Neural cell (in vitro differentiated cells): ENCODE results near the gene RNF144B. TPM values are rescaled to one million over a fixed set of nuclear protein-coding genes. Genes with fewer than 3 reads are reported as not detected.
"Not testable (repeated sequence)": the region's sequence is repeated elsewhere in the genome, so short reads cannot be mapped to it uniquely, and the experiment has no call there.

Source experiments
- H2AFZ ChIP-seq: fragments of 200-600, 300-800 bp; sonication (generic), shearing (Covaris generic); 2 replicates; pipeline ENCODE4 v1.6.0; 2014; ENCODE audit warnings: low read depth, mild to moderate bottlenecking, antibody characterized with exemption, low read length, moderate library complexity
- H3F3A ChIP-seq: fragments of 200-600 bp; shearing (Covaris generic); 2 replicates; pipeline ENCODE4 v1.6.1; 2016; ENCODE audit warnings: mild to moderate bottlenecking, moderate library complexity, mixed read lengths, antibody characterized with exemption, low read length; ENCODE audit not compliant: insufficient read depth, poor library complexity, severe bottlenecking
- H3K27ac ChIP-seq: fragments of 200-600, 300-800 bp; sonication (generic), shearing (Covaris generic); 2 replicates; pipeline ENCODE4 v1.5.1; 2014; ENCODE audit warnings: mild to moderate bottlenecking, low read length, moderate library complexity
- H3K27me3 ChIP-seq: fragments of 300-800, 200-600 bp; sonication (generic), shearing (Covaris generic); 2 replicates; pipeline ENCODE4 v1.6.0; 2014; ENCODE audit warnings: mild to moderate bottlenecking, low read depth, low read length, moderate library complexity; ENCODE audit not compliant: insufficient read depth
- H3K36me3 ChIP-seq: fragments of 300-800, 200-600 bp; sonication (generic), shearing (Covaris generic); 2 replicates; pipeline ENCODE4 v1.5.1; 2014; ENCODE audit warnings: mild to moderate bottlenecking, antibody characterized with exemption, low read length, moderate library complexity; ENCODE audit not compliant: insufficient read depth
- H3K4me2 ChIP-seq: fragments of 300-800, 200-600 bp; sonication (generic), shearing (Covaris generic); 2 replicates; pipeline ENCODE4 v1.6.0; 2014; ENCODE audit warnings: mild to moderate bottlenecking, low read length
- H3K4me3 ChIP-seq: fragments of 300-800, 200-600 bp; sonication (generic), shearing (Covaris generic); 2 replicates; pipeline ENCODE4 v1.5.1; 2014; ENCODE audit warnings: mild to moderate bottlenecking, low read length, moderate library complexity
- H3K79me2 ChIP-seq: fragments of 200-600 bp; shearing (Covaris generic); replicated peaks from 2 replicates; pipeline ENCODE4 v1.6.0; 2014; ENCODE audit warnings: mild to moderate bottlenecking, low read length, moderate library complexity; ENCODE audit not compliant: insufficient read depth
- H3K9ac ChIP-seq: fragments of 300-800, 200-600 bp; sonication (generic), shearing (Covaris generic); 2 replicates; pipeline ENCODE4 v1.6.1; 2016; ENCODE audit warnings: mild to moderate bottlenecking, low read length, mixed read lengths
- H3K9me2 ChIP-seq: fragments of 200-600 bp; shearing (Covaris generic); 2 replicates; pipeline ENCODE4 v1.6.1; 2016; ENCODE audit warnings: mild to moderate bottlenecking, low read length, mixed read lengths; ENCODE audit not compliant: insufficient read depth
- H3K9me3 ChIP-seq: fragments of 200-600, 300-800 bp; sonication (generic), shearing (Covaris generic); 2 replicates; pipeline ENCODE4 v1.6.1; 2016; ENCODE audit warnings: mild to moderate bottlenecking, mixed run types, low read length, moderate library complexity, mixed read lengths
- H4K20me1 ChIP-seq: fragments of 200-600 bp; shearing (Covaris generic); 2 replicates; pipeline ENCODE4 v1.6.1; 2016; ENCODE audit warnings: mild to moderate bottlenecking, mixed run types; ENCODE audit not compliant: insufficient read depth
- CTCF ChIP-seq: fragments of 450-650 bp; IDR thresholded peaks from 2 replicates; pipeline ENCODE4 v1.5.1; 2014; ENCODE audit warnings: antibody characterized with exemption, mild to moderate bottlenecking, moderate library complexity; ENCODE audit not compliant: poor library complexity, severe bottlenecking
- EP300 ChIP-seq: fragments of 450-650 bp; conservative IDR thresholded peaks from 2 replicates; pipeline ENCODE4 v1.6.1; 2014; ENCODE audit warnings: antibody characterized with exemption, mild to moderate bottlenecking, moderate library complexity; ENCODE audit not compliant: poor library complexity, severe bottlenecking
- EZH2 ChIP-seq: fragments of 200-600, 300-800 bp; shearing (Covaris generic), sonication (generic); IDR thresholded peaks from 2 replicates; pipeline ENCODE4 v1.6.1; 2014; ENCODE audit warnings: antibody characterized with exemption, low read length, borderline replicate concordance, mild to moderate bottlenecking; ENCODE audit not compliant: insufficient read depth, poor library complexity, severe bottlenecking
- MXI1 ChIP-seq: fragments of 450-650 bp; conservative IDR thresholded peaks from 2 replicates; pipeline ENCODE4 v1.6.1; 2014; ENCODE audit warnings: antibody characterized with exemption, mild to moderate bottlenecking; ENCODE audit not compliant: poor library complexity, severe bottlenecking
- POLR2AphosphoS5 ChIP-seq: IDR thresholded peaks from 2 replicates; pipeline ENCODE4 v1.6.1; 2012
- RAD21 ChIP-seq: fragments of 450-650 bp; conservative IDR thresholded peaks from 2 replicates; pipeline ENCODE4 v1.6.1; 2014; ENCODE audit warnings: antibody characterized with exemption, mild to moderate bottlenecking, moderate library complexity
- REST ChIP-seq: IDR thresholded peaks from 2 replicates; pipeline ENCODE4 v1.6.1; 2012; ENCODE audit warnings: borderline replicate concordance
- SMC3 ChIP-seq: fragments of 450-650 bp; conservative IDR thresholded peaks from 2 replicates; pipeline ENCODE4 v1.6.1; 2014; ENCODE audit warnings: antibody characterized with exemption, mild to moderate bottlenecking, moderate library complexity; ENCODE audit not compliant: poor library complexity
- TAF1 ChIP-seq: IDR thresholded peaks from 2 replicates; pipeline ENCODE4 v1.6.1; 2012; ENCODE audit warnings: low read depth
- polyA plus RNA-seq: library from polyadenylated mRNA; depleted of rRNA; stranded (reverse); fragments of >200 nt; gene quantifications from 2 replicates; pipeline ENCODE4 v1.2.3, GENCODE V29; 2014

The RNF144B gene
- polyA plus RNA-seq, 1 donor from 2014 or later, result 0.15 TPM

- H3K36me3 ChIP-seq, result no peaks in the 10 kb centered on the region
- no peak overlapping the region for H3K4me2 ChIP-seq
- H4K20me1 ChIP-seq, result no peaks in the 10 kb centered on the region
- no peak overlapping the region for H3K27ac ChIP-seq
- H2AFZ ChIP-seq, result no peak overlapping the region
- no peaks in the 10 kb centered on the region for H3K27me3 ChIP-seq
- no peaks in the 10 kb centered on the region for H3K79me2 ChIP-seq
- H3K9me2 ChIP-seq, result no peaks in the 10 kb centered on the region
- no peaks in the 10 kb centered on the region for H3F3A ChIP-seq
- no peaks in the 10 kb centered on the region for H3K9me3 ChIP-seq
- TF ChIP-seq POLR2AphosphoS5 (no peak), CTCF (no peak), MXI1 (no peak), TAF1 (no peak), REST (no peak), EP300 (no peak), EZH2 (no peak), SMC3 (no peak), RAD21 (no peak)
- H3K4me3 ChIP-seq, result no peak overlapping the region
- no peak overlapping the region for H3K9ac ChIP-seq
Observed at GRCh38 chr6:18406955-18407749, 20.0 kb downstream of the RNF144B start.

DNA sequence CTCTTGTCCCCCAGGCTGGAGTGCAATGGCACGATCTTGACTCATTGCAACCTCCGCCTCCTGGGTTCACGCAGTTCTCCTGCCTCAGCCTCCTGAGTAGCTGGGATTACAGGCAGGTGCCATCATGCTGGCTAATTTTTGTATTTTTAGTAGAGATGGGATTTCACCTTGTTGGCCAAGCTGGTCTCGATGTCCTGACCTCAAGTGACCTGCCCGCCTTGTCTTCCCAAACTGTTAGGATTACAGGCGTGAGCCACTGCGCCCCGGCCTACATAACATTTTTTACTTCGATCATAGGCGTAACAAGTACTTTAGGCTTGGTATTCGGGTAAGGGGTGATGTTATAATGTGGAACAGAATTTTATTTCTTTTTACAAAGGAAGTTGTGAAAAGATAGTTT, 22.5 kb downstream of the RNF144B start:
- H3K27ac ChIP-seq, H3K9ac ChIP-seq: not testable (repeated sequence)

More for the DNA sequence above, 22.5 kb downstream of the RNF144B start:
- not testable (repeated sequence) for H3K9me3 ChIP-seq, H2AFZ ChIP-seq, H4K20me1 ChIP-seq, H3K27me3 ChIP-seq, H3K79me2 ChIP-seq, H3F3A ChIP-seq, H3K9me2 ChIP-seq, H3K4me3 ChIP-seq, H3K4me2 ChIP-seq, H3K36me3 ChIP-seq
